H1 (cell line): ENCODE measurements around the gene ACKR3. TPM values are rescaled to one million over a fixed set of nuclear protein-coding genes. Genes with fewer than 3 reads are reported as not detected.

ENCODE experiments used
- CEBPB ChIP-seq: IDR thresholded peaks from 2 replicates; pipeline ENCODE4 v1.6.1; 2012; ENCODE audit warnings: low read depth, low read length
- RNF2 ChIP-seq: fragments of 200-900, 300-1000 bp; sonication (generic); IDR thresholded peaks from 2 replicates; pipeline ENCODE4 v1.7.1; 2016; ENCODE audit warnings: borderline replicate concordance, low read depth, mild to moderate bottlenecking, antibody characterized with exemption, low read length; ENCODE audit not compliant: poor library complexity, severe bottlenecking; ENCODE audit errors: missing control alignments
- polyA plus RNA-seq, 7 experiments: library from polyadenylated mRNA; depleted of rRNA in 3 of 7; stranded (reverse) in 5 of 7; unstranded in 2 of 7; fragments of >200 nt in 5 of 7; fragments of 200-250 nt in 2 of 7; gene quantifications; 1 replicate in 5 of 7; 2 replicates in 1 of 7; 4 replicates in 1 of 7; pipeline versions ENCODE4 v1.2.1 to v1.2.3, GENCODE V29; 2011 to 2013; ENCODE audit warnings: missing spikeins in 2 of 7, mixed read lengths in 2 of 7
- total RNA-seq: library from RNA; stranded (reverse); fragmentation: NEBNext Ultra II Directional; extraction: Animal tissue kit (Norgen Biotek cat#: 25700); gene quantifications from 2 replicates; pipeline ENCODE4 v1.2.1, GENCODE V29; 2021

The ACKR3 gene
- total and polyA plus RNA-seq, 2 of the 8 experiments (the other 6 are each of a cell fraction or from before 2014, with no cell fraction given) = 1.4 to 24.4 TPM

DNA sequence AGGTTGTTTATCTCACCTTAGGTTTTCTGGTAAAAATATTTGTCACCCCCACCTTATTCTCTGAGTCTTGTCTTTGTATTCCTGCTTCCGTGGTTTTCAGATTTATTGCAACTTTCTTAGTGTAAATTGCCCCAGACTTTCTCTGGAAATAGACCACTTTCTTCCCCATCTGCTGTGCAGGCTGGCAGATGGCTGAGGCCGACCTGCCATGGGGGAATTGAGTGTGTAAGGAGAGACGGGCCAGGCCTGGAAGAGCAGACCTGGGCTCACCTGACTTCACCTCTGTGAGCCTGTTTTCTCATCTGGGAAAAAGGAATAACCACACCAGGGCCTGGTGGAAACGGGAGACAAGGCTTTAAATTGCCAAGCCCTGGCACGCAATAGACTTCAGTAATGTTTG, 44.9 kb downstream of the ACKR3 start (continued):
- TF ChIP-seq RNF2 (no peak), CEBPB (no peak)
